GM21737 (cell line): ENCODE results near the gene ZGPAT.

ENCODE experiments used
- ATAC-seq: cut with Tn5 transposase; IDR thresholded peaks from one replicate; pipeline ENCODE4 v1.9.1; 2021; ENCODE audit warnings: mild to moderate bottlenecking, moderate library complexity; ENCODE audit not compliant: unreplicated experiment

ZGPAT gene

GRCh38 chr20:63678071-63678470 is 29.8 kb upstream of the ZGPAT start:
- ATAC-seq, result no peak

GRCh38 chr20:63678667-63679465 is 29.0 kb upstream of the ZGPAT start:
- no peak for ATAC-seq

GRCh38 chr20:63679799-63680305 is 28.0 kb upstream of the ZGPAT start:
- no peak for ATAC-seq

DNA sequence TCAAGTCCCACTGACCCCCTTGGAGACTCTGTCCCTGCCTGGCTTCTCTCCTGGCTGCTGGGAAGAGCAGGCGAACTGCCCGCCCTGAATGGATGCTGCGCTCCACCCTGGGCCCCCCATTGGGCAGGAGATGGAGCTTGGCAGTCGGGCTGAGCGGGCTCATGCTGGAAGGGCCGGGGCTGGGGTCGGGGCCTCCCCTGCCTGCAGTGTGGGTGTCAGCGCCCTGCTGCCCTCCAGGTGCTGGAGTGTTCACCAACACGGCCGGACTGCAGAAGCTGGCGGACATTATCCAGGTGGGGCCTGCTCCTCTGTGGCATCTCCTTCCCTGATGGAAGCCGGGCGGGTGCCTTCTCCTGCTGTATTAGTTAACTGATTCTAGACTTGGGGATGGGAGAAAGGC is 27.4 kb upstream of the ZGPAT start:
- ATAC-seq, result no peak

DNA sequence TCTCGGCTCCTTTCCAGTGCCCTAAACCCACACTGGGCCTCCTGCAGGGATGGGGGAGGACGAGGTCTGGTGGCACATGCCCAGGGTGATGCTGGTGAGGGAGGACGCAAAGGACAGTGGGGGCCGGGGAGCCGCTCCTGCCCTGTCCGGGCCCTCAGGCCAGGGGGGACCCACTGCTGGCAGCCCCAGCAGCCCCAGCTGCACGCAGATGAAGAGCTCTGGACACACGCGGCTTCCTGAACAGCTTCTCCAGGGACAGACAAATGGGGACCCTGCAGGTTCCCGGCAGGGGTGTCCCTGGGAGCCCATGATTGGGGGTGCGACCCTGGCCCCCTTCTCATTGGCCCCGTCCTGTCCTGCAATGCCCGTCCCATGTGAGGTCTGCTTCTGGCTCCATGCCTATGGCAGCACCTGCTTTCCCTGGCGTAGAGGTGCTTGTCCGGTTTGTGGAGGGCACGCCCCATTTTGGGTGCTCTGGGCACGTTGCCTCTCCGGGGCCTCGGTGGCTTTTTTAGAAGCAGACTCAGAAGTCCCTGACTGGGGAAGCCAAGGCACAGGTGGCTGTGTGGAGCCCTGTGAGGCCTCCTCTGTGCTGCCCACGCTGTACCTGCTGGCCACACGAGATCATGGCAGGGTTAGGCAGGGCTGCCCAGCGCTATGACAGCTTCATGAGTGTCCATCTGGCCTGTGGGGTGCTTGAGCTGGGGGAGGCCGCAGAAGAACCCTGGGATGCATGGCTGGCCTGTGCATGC is 26.8 kb upstream of the ZGPAT start:
- ATAC-seq, result no peak

DNA sequence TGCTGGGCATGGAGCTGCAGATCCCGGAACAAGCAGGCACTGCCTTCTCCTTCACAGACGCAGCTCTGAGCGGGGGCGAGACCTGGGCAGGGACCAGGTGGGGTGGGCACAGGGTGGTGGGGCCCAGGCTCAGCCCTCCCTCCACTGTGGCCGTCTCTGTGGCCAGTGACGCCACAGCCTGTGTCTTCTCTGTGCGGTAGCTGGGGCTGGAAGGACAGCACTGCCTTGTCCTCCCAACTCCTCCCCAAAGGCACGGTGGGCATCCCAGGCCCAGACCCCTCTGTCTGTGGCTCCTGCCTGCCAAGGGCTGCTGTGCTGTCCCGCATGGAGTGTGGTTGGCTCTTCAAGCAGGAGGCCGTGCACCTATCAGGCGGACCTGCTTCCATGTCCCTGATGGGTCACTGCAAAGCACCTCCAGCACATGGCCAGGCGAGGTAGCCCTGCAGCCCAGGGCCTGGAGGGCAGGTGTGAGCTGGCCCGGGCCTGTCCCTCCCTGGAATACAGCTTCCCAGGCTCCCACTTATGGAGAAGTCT is 26.2 kb upstream of the ZGPAT start:
- ATAC-seq, result no peak

- ATAC-seq, result no peak
Observed at GRCh38 chr20:63682384-63683139, 25.3 kb upstream of the ZGPAT start.

GRCh38 chr20:63685269-63686026 is 22.4 kb upstream of the ZGPAT start:
- no peak for ATAC-seq

- ATAC-seq, result no peak
Observed at GRCh38 chr20:63686094-63686491, 21.7 kb upstream of the ZGPAT start.

DNA sequence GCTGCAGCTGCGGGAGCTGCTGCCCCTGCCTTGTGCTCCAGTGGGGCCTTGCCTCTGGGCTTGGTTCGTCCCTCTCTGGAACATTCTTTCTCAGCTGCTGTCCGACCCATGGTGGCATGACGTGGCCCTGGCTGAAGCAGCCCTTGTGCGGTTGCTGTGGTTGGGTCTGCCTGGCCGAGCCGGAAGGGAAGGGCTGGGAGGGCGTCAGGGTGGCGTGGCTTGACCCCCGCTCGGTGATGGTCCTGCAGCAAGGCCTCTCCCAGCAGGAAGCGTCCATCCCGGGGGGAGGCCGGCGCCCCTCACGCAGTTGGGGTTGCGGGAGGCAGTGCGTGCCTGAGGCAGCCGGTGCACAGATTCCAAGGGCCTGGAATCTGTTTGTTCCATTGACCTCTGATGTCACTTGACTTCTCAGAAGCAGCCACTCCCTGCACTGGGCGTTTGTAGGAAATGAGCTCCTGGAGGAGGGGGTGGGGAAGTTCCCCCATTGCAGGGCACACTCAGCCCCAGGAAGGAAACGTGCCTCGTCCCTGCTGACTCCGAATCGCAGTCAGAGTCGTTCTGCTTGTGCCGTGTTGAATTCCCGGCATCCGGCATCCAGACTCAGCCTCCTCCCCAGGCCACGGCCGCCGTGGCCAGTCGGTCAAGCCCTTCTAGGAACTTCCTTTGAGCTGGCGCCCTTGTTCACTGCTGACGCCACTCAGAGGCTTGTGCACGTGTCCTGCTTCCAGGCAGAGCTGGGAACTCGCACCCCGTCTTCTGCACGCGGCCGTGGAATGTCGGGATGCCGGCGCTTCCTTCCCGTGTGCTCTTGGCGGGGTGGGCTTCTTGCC is 21.1 kb upstream of the ZGPAT start:
- ATAC-seq, result no peak

- no peak for ATAC-seq
Observed at GRCh38 chr20:63687419-63688178, 20.2 kb upstream of the ZGPAT start.

GRCh38 chr20:63688228-63689045 is 19.4 kb upstream of the ZGPAT start:
- no peak for ATAC-seq

DNA sequence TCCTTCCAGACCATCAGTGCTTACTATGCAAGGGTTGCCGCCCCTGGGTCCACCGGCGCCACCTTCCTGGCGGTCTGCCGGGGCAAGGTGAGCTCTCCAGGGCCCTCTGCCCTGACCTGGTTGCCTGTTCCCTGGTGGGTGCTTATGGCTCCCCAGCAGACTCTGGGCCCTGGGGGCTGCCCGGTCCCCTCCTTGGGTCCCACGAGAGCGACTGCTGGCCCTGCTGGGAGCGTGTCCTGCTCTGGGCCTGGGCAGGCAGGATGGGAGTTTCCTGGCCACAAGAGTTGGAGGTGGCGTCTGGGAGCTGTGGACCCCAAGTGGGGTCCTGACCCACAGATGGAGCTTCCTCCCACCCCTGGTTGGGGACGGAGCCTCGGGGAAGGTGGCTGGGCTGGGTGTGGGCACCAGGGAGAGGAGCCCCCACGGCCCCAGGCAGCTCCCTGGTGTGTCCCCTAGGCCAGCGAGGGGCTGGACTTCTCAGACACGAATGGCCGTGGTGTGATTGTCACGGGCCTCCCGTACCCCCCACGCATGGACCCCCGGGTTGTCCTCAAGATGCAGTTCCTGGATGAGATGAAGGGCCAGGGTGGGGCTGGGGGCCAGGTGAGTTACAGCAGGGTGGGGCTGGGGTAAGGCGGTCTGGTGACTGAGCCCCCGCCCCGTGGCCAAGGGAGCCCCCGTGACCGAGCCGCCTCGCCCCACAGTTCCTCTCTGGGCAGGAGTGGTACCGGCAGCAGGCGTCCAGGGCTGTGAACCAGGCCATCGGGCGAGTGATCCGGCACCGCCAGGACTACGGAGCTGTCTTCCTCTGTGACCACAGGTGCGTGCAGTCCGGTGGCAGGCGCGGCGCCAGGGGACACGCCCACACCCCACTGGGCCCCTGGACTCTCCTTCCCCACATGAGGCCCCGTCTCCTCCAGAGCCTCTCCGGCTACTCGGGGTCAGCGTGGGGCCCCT is 18.5 kb upstream of the ZGPAT start:
- no peak for ATAC-seq

GRCh38 chr20:63690003-63690897 is 17.6 kb upstream of the ZGPAT start:
- no peak for ATAC-seq

DNA sequence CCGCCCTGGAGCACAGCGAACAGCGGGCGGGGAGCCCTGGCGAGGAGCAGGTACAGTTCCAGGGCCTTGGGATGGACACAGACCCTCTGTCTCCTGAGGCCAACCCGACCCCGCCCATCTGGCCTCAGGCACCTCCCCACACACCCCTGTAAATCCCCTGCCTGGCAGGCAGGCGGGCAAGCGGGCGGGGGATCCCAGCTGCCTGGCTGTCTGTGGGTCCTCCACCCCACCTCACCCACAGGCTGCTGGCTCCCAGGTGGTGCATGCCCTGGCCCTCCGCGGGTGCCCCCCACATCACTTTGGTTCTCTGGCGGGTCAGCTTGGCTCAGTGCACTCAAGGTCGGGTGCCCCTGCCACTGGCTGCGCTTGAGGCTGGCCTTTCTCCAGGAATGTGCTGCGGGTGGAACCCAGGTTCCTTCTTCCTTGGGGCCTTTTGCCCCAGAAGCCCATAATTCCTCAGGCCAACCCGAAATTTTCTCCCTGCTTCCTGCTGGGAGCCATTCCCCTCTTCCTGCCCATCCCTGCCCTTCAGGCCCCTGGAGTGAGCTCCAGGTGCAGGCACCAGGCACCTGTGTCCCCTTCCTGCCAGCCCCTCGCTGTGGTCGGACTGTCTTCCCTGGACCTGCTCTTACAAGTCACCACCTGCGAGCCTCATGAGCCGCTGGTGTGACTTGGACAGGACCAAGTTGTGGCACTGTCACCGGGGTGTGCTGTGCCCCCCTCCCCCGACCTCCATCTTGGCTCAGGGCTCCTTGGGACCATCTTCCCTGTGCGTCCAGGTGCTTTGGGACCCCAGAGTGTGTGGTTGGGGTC is 16.7 kb upstream of the ZGPAT start:
- no peak for ATAC-seq
